DND-41 (cell line): ENCODE results near the gene DISC1.
"Not testable (repeated sequence)": the region's sequence is repeated elsewhere in the genome, so short reads cannot be mapped to it uniquely, and the experiment has no call there.

Source experiments
- ATAC-seq: fragments of 200-7000 bp; cut with Tn5 transposase; 3 replicates; pipeline ENCODE4 v1.9.1; 2021; ENCODE audit warnings: low read depth; ENCODE audit not compliant: insufficient read depth
- DNase-seq: peaks from one replicate; pipeline ENCODE4 v3.0.0-alpha.2; 2020
- H2AFZ ChIP-seq: 2 replicates; pipeline ENCODE4 v1.6.0; 2012; ENCODE audit warnings: low read depth, low read length
- H3K27ac ChIP-seq: 2 replicates; pipeline ENCODE4 v1.5.1; 2012; ENCODE audit warnings: low read length, inconsistent platforms
- H3K27me3 ChIP-seq: fragments of 200-600 bp; sonication (generic); 2 replicates; pipeline ENCODE4 v1.6.0; 2012; ENCODE audit warnings: low read length, mild to moderate bottlenecking, inconsistent platforms; ENCODE audit not compliant: insufficient read depth, poor library complexity
- H3K36me3 ChIP-seq: 2 replicates; pipeline ENCODE4 v1.5.1; 2012; ENCODE audit warnings: low read length, inconsistent platforms; ENCODE audit not compliant: insufficient read depth
- H3K4me1 ChIP-seq: 2 replicates; pipeline ENCODE4 v1.5.1; 2012; ENCODE audit warnings: mild to moderate bottlenecking, low read length; ENCODE audit not compliant: insufficient read depth
- H3K4me2 ChIP-seq: 2 replicates; pipeline ENCODE4 v1.6.0; 2012; ENCODE audit warnings: mild to moderate bottlenecking, moderate library complexity, low read length, inconsistent platforms; ENCODE audit not compliant: insufficient read depth
- H3K4me3 ChIP-seq, 2 experiments: fragments of 200-600 bp in 1 of 2; shearing (Covaris generic) in 1 of 2; 2 replicates each; pipeline ENCODE4 v1.5.1; 2012 to 2016; ENCODE audit warnings: inconsistent platforms in 2 of 2, low read length in 2 of 2, mild to moderate bottlenecking in 2 of 2, low read depth in 1 of 2, moderate library complexity in 1 of 2
- H3K79me2 ChIP-seq: 2 replicates; pipeline ENCODE4 v1.6.0; 2012; ENCODE audit warnings: low read length, inconsistent platforms; ENCODE audit not compliant: insufficient read depth
- H3K9ac ChIP-seq: 2 replicates; pipeline ENCODE4 v1.6.0; 2012; ENCODE audit warnings: low read depth, mild to moderate bottlenecking, inconsistent platforms, low read length, moderate library complexity
- H3K9me3 ChIP-seq: 2 replicates; pipeline ENCODE4 v1.5.1; 2012; ENCODE audit warnings: low read length, moderate library complexity, mild to moderate bottlenecking, inconsistent platforms; ENCODE audit not compliant: insufficient read depth, severe bottlenecking
- H4K20me1 ChIP-seq: 2 replicates; pipeline ENCODE4 v1.6.0; 2012; ENCODE audit warnings: low read length; ENCODE audit not compliant: insufficient read depth
- CTCF ChIP-seq: IDR thresholded peaks from 2 replicates; pipeline ENCODE4 v1.5.1; 2012; ENCODE audit warnings: borderline replicate concordance, low read length, moderate library complexity, mild to moderate bottlenecking; ENCODE audit not compliant: poor library complexity, severe bottlenecking; ENCODE audit errors: extremely low read depth
- EZH2 ChIP-seq: IDR thresholded peaks from 3 replicates; pipeline ENCODE4 v1.6.1; 2012; ENCODE audit warnings: borderline replicate concordance, low read depth, mild to moderate bottlenecking, moderate library complexity, low read length, inconsistent platforms; ENCODE audit not compliant: severe bottlenecking

The DISC1 gene

DNA sequence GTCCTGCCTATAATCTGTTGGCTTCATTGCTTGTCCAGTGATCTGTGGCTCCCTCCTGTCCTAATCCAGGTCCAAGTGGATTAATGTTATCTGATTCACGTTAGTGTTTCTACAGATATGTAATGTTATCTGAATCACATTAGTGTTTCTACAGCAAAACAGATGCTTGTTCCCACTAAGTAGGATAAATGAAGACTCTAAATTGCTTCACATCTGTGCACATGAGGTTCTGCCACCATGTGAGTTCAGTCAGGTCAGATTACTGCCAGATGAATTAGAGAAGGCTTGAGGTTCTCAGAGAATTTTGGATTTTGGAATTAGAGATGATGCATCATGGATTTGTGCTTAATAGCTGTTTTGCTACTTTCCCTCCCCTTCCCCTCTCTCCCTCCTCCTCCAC, 13.2 kb downstream of the DISC1 start:
- Histone ChIP-seq H3K27ac (no peak overlapping the region), H4K20me1 (no peaks in the 10 kb centered on the region), H3K36me3 (no peaks in the 10 kb centered on the region), H2AFZ (no peak overlapping the region), H3K9ac (no peak overlapping the region), H3K9me3 (no peaks in the 10 kb centered on the region), H3K79me2 (0 out of 2 replicates have a peak, but pooled peaks cover 3% of the 10 kb centered on the region), H3K4me2 (no peak overlapping the region), H3K4me3 (no peak overlapping the region), H3K27me3 (no peaks in the 10 kb centered on the region), H3K4me1 (no peaks in the 10 kb centered on the region)
- no peak for TF ChIP-seq CTCF
- TF ChIP-seq EZH2 = no peak
- DNase-seq (no peak), ATAC-seq (no peak)

DNA sequence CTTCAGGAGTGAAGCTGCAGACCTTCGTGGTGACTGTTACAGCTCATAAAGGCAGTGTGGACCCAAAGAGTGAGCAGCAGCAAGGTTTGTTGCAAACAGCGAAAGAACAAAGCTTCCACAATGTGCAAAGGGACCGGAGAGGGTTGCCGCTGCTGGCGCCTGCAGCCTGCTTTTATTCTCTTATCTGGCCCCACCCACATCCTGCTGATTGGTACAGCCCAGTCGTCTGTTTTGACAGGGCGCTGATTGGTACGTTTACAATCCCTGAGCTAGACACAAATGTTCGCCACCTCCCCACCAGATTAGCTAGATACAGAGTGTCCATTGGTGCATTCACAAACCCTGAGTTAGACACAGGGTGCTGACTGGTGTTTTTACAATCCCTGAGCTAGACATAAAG, 14.9 kb downstream of the DISC1 start:
- H3K27me3 ChIP-seq, ATAC-seq, H3K4me1 ChIP-seq, H4K20me1 ChIP-seq, H3K79me2 ChIP-seq, H3K27ac ChIP-seq, H3K9ac ChIP-seq, H3K4me2 ChIP-seq, DNase-seq, H3K4me3 ChIP-seq, H3K9me3 ChIP-seq, H3K36me3 ChIP-seq, H2AFZ ChIP-seq: not testable (repeated sequence)

DNA sequence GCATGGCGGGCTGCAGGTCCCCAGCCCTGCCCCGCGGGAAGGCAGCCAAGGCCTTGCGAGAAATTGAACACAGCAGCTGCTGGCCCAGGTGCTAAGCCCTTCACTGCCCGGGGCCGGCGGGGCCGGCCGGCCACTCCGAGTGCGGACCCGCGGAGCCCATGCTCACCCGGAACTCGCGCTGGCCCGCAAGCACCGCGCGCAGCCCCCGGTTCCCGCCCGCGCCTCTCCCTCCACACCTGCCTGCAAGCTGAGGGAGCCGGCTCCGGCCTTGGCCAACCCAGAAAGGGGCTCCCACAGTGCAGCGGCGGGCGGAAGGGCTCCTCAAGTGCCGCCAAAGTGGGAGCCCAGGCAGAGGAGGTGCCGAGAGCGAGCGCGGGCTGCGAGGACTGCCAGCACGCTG, 15.5 kb downstream of the DISC1 start:
- H3K4me2 ChIP-seq, H3K36me3 ChIP-seq, DNase-seq, H3K4me1 ChIP-seq, H2AFZ ChIP-seq, H3K4me3 ChIP-seq, H3K9me3 ChIP-seq, H4K20me1 ChIP-seq, H3K79me2 ChIP-seq, H3K27ac ChIP-seq, ATAC-seq, H3K27me3 ChIP-seq, H3K9ac ChIP-seq: not testable (repeated sequence)

DNA sequence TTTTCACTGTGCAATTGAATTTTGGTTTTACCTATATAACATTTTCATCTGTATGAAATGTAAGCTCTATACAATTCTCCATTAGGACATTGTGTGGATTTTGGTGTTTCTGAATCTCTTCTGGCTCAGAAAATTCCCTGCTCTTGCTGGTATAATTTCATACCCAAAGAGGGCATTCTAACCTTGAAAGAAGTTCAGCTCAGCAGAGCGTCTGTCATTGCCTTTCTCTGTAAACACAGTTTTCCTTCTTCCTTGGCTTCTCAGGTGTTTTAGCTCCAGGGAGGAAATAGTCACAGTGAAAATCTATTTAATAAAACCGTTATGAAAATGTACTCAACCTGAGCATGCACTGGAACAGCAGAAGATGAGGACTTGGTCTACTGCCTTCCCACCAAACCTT, 16.0 kb downstream of the DISC1 start:
- no peak overlapping the region for H3K27ac ChIP-seq
- ATAC-seq (no peak), DNase-seq (no peak)
- no peaks in the 10 kb centered on the region for H3K79me2 ChIP-seq
- H3K4me3 ChIP-seq = no peak overlapping the region
- H2AFZ ChIP-seq = no peak overlapping the region
- no peaks in the 10 kb centered on the region for H3K36me3 ChIP-seq
- H3K4me2 ChIP-seq = no peak overlapping the region
- no peaks in the 10 kb centered on the region for H3K27me3 ChIP-seq
- TF ChIP-seq EZH2 (no peak), CTCF (no peak)
- H4K20me1 ChIP-seq = no peaks in the 10 kb centered on the region
- no peak overlapping the region for H3K9ac ChIP-seq
- H3K4me1 ChIP-seq = no peaks in the 10 kb centered on the region
- no peaks in the 10 kb centered on the region for H3K9me3 ChIP-seq
